ENCODE measurements around the gene CHKA. TPM values are rescaled to one million over a fixed set of nuclear protein-coding genes. Genes with fewer than 3 reads are reported as not detected.

CHKA gene
- total RNA-seq, 1 experiment from 2014 or later: 9.8 TPM

DNA sequence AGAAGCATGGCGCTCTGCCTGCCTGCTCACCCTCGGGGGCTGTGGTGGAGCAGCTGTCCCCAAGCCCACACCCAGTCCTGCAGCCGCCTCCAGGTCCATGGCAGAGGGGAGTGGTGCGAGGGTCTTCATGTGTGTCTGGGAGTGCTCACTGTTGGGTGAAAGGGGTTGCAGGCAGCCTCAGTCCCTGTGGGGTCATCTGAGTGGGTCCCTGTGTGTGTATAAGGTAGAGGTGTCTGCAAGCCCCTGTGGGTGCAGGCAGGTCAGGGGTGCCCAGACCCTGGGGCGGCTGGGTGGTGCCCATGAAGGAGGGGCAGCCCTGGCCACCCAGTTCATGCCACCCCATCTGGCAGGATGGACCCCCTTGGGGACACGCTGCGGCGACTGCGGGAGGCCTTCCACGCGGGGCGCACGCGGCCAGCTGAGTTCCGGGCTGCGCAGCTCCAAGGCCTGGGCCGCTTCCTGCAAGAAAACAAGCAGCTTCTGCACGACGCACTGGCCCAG is 106.2 kb downstream of the CHKA start:
- no peak for DNase-seq (ENCODE audit: low spot score)

DNA sequence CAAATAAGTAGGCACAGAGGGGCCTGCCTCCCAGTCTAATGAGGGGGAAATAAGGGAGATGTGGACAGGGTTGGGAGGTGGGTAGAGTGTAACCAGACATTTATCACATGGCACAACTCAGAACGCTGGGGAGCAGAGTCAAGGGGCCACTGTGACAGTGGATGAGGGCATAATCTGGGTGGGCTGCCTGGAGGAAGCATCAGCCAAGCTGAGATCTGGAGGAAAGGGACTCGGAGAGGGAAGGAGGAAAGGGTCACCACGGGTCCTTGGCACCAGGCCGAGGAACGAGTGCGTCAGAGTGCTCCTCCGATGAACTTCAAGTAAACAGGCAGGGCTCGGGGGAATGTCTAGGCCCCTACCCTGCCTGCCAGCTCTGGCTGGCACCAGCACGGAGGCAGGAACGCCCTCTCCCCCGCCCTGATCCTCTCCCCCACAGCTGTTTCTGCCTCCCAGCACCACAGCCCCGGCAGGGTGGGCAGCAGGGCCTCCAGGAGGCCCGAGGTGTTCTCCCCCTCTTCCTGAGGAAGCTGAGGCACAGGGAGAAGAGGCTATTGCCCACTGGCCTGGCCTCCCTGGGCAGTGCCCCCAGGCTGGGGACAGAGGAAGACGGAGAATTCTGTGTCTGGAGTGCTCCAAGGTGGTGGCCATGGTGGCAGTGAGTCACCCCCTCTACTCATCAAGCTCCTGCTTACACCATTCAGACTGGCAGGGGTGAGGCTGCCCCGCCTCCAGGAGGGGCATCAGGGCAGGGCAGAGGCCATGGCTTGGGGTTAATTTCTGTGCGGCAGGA is 106.8 kb downstream of the CHKA start:
- DNase-seq (ENCODE audit: low spot score): peak; percentile 98

DNA sequence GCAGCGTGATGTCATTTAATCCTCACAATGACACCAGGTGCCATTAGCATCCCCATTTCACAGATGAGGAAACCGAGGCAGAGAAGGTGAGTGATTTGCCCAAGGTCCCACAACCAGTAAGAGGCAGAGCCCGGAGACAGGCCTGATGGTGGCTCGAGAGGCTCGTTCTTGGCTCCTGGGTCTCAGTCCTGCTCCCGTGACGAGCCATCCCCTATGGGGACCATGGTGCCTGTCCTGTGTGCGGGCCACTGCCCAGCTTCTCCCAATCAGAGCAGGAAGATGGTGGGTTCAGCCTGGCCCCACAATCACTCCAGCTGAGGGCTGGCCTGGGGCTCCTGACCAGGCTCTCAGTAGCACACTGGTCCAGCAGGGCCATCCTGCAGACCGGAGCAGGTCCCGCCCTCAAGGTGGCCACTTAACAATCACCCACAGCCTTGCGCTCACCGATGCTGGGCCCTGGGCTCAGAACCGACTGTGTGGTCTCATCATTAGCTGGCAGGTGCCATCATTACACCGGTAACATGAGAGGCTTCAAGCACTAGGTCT is 107.5 kb downstream of the CHKA start:
- no peak for DNase-seq (ENCODE audit: low spot score)

DNA sequence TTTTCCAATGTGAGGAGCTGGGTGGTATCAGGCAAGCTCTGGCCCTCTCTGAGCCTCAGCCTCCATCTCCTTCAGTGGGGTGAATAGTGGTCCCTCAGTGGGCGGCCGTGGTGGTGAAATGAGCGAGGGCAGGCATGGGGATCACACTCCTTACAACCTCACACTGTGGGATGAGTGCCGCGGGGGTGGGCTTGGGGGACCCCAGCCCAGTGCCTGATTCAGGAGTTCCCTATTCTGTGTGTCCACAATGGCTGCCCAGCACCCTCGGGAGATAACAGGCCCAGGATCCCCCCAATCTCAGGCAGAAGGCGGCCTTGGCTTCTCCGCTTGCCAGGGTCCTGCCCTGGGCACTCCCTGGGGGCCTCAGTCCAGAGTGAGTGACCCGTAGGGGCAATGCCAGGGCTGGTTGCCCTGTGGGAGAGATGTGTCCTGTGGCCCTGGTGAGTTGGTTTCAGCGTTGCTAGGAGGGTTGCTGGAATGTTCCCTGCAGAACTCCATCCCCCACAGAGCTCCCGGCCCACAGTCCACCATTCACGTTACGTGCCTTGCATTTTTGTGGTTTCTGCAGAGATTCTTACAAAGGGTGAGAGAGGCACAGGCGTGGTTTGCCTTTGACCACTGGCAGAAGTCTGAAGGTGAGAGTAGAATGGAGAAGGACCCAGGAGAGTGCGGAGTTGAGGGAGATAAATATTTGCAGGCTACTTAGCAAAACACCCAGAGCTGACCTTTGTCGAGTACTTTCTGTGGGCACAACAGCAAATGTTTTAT is 108.2 kb downstream of the CHKA start:
- peak; percentile 97 for DNase-seq (ENCODE audit: low spot score)

DNA sequence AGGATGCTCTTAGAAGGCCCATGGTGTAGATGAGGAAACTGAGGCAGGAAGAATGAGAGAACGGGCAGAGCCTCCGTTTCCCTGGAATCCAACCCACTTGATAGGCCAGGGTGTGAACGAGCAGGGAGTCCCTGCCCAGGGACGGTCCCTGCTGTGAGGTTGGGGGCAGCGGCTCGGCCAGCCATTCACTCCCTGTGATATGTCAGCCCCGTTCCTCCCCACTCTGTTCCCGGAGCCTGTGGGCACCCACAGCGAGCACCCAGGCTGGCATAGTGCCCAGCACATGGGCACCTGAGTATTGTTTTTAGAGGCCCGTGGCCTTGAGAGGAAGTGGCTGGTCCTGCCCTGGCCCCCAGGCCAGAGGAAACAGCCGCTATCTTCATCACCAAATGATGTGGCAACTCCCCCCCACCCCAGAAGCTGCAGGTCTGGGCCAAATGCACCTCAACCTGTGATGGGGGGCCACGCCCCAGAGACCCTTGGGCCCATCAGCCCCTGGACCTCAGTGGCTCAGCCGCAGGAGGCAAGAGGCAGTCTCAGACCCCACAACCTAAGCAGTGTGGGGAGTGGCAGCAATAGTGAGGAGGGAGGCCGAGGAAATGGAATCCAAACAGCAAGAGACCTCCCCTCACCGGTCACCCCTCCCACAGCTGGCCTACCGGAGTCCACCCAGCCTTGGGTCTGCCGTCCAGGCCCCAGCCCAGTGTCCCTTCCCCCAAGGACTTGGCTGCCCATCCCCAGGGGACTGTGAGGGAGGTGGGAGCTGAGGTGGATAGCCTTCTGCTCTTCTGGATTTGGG is 108.9 kb downstream of the CHKA start:
- DNase-seq (ENCODE audit: low spot score): no peak

DNA sequence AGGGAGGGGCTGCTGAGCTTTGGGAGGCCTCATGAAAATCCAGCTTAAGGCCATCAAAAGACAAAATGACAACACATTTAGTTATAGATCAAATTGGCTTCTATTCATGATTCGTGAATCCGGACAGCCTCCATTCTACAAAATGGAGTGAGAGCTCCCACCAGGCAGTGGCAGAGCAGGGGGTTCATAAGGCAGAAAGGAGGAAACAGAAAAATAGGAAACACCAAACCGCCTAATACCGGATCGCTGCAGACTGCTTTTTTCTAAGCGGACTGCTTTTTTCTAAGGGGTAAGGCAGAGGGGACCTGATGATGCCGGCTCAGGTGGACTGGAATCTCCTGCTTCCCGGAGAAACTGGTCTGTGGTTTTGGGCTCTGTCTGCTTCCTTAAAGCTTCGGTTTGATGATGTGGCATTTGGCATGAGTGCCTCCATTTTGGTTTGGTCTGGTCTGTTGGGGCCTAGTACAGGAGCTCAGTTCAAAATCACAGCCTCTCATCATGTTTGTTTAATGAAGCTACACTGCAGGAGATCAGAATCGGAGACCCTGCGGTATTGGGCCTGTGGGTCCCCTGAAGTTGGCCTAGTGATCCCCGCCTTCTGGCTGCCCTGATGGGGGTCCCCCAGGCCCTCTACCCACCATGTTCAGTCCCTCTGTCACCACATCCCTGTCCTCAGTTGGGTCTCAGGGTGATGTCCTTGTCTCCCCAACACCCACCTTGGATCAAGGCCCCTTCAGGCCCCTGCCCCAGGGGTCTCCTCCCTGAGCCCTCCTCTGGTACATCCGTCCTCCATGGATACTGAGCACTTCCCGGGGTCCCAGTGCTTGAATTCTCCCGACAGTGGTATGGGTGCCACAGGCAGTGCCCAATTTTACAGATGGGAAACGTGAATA is 109.9 kb downstream of the CHKA start:
- DNase-seq (ENCODE audit: low spot score): no peak

DNA sequence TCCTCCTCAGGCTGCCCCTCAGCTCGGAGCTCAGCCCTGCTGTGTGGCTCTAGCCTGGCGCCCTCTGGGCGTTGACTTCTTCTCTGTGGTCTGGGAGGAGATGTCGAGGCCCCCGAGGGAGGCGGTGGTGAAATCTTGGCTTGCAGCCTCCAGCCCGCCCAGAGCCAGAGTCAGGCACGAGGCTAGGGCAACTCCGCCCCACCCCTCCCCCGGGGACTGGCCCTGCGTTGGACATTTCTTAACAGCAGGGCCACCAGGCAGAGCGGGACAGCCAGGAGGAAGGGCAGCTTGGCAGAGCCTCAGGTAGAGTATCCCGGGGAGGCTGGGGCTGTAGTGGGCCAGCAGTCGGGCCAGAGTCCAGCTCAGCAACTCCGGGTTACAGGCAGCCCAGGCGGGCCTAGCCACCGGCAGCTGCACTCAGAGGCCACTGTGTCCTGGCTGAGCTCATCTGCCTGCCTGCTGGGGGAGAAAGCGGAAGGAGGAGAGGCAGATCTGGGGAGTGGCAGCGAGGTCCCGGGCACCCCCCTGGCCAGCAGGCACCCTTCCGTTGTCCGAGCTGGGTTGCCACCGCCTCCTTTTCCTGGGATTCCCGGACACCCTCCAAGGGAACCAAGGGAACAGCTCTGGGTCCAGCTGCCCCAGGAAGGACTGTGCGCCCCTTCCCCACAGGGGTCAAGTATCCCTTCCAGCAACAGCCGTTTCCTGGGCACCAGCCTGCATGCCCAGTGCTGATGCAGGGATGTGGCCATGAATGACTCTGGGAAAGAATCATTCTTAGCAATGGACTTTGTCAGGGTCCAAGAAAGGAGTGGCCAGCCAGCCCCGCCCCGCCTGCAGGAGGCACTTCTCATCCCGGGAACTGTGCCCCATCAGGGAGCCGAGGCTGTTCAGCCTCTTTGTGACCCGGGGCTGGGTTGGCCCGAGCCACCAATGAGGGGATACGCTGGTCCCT is 110.8 kb downstream of the CHKA start, which contains the start of gene ALDH3B1:
TSS of gene ALDH3B1 (plus strand) at position 238 of the 952 bp plus-strand sequence. CDS start 4,971 bp downstream, outside the sequence.
- DNase-seq (ENCODE audit: low spot score): peak; percentile 91

DNA sequence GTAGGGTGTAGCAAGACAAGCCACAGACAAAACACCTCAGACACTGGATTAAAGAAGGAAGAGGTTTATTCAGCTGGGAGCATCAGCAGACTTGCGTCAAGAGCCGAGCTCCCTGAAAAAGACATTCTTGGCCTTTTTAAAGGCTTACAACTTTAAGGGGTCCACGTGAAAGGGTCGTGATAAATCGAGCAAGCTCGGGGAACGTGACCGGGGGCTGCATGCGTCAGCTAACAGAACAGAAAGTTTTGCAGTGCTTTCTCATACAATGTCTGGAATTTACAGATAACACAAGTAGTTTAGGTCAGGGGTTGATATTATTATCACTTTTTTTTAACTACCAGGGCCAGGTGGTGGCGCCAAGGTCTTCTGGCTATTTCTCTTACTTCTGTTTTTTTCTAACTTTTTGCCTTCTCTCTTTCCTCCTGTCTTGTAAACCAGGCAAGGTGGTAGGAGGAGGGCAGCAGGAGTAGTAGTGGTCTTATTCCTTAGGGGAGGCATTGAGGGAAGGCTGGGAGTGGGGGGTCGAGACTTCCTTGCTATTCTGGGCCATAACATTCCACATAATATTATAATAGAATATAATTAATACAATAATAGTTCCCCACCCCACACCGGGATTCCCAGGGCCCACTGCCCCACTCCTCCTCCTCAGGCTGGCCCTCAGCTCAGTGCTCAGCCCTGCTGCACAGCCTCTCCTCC is 111.6 kb downstream of the CHKA start:
- peak; percentile 70 for DNase-seq (ENCODE audit: low spot score)

DNA sequence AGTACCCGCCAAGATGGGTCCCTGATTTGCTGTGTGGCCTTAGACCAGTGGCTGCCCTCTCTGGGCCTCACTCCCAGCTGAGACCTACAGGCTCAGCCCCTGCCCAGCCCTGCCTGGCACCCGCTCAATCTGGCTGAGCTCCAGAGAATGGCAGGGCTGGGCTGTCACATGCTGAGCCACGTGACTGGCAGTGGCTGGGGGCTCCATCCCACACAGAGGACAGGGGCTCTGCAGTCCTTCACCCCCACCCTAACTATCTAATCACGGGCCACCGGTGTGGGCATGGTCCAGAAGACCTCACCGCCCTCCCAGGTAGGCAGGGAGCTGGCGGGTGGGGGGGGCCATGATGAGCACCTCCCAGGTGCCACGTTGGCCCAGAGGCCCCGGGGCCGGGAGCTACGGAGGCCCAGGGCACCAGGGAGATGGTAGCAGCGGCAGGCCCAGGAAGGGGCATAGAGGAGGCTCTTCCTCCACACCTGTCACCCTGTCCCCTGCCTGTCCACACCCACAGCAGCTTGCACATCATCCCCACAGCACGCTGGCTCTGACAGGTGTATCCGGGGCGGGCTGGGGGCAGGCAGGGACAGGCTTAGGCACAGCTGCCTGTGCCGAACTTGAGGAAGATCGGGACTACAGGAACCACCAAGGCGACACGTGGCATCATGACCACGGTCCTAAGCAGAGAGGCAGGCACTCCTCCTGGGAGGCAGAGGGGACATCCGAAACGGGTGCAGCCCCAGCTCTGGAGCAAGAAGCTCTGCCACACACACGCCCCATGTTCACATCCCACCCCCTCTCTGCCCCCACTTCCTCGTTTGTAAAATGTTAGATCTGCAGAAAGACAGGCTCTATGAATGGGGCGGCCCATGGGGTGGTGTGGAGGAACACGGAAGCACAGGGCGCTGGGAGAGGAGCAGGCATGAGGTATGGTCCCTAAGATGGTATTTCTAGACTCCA is 112.5 kb downstream of the CHKA start:
- no peak for DNase-seq (ENCODE audit: low spot score)

DNA sequence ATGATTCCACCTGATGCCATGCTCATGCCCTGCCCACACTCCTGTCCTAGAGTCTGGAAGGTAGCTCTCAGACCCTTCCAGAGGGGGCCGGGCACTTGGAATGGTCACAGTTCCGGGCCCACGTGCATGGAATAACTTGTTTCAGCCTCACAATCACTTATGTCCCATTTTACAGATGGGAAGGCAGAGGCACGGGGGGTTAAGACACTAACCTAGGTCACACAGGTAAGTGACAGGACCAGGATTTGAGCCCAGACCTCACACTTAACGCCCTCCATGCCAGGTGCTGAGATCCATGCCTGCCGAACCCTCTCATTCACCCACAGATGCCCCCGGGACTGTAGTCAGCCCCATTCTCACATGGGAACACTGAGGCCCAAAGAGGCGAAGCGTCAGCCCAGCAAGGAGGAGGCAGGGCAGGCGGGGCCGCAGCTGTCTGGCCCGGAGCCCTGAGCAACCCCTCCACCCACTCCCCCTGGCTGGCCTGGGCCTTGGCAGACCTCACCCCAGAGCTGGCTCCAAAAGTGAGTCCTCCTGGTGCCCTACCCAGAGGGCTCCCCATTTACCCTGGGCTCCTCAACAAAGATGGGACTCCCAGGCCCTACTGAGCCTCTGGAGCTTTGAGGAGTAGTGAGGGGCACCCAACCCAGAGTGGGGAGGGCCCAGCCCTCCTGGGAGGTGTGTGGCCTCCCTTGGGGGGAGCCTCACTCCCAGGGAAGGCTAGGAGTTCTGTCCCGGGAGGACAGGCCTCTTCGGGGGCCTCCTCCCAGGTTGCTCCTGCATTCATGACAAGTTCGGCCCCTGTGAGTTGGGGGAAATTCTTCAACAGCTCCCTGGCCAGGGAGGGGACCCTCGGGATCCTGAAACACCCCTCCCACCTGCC is 113.4 kb downstream of the CHKA start:
- DNase-seq (ENCODE audit: low spot score): no peak

DNA sequence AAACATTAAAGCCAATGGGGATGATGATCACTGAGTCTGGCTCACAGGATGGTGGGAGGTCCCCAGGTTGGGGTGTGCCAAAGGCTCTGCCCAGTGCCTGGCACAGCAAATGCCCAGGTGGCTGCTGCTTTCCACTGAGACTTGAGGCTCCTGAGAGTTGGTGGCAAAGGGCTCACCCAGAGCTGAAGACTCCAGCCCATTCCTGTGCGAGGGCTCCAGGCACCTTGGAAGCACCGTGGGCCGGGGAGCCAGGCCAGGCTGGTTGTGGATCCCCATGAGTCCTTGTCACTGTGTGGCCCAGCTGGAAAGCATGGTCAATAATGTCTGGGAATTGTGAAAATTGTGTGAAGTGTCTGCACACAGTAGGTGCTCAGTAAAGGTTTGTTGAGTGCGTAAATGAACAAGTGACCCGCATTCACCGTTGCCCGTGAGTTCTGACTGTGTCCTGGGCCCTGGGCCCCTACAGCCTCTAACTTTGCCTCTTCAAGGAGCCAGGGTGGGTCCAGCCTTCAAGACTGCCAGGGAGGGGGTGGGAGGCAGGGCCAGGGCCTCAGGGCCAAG is 114.5 kb downstream of the CHKA start:
- no peak for DNase-seq (ENCODE audit: low spot score)

DNA sequence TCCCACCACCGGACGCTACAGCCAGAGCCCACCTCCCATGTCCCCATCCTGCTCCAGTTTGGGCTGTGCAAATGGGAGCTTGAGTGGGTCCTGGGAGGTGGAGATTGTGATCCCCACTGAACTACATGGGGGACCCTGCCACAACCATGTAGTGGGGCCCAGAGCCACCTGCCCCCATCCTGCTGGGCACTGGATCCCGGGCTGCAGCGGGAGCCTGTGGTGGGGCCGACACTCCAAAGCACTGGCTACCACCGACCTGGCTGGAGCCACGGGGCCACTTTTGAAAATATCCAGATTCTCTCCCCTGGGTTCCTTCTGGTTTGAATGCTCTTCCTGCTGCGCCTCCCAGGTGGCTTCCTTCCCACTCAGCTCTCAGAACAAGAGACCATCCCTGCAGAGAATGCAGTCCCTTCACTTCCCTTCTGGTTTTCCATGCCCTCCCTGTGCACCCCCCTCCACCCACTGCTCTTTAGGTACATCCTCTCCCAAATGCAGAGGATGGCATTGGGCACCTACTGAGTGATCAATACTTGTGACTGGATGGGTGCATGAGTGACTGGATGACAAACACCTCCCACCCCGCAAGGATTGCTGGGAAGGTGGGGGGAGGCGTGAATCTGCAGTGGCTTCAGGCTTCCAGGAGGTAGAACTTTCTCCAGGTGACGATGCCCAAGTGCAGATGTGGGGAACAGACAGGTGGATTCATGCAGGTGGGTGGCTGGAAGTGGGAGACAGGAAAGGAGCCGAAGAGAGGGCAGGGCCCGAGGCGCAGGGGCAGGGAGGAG is 116.4 kb downstream of the CHKA start:
- DNase-seq (ENCODE audit: low spot score): no peak

DNA sequence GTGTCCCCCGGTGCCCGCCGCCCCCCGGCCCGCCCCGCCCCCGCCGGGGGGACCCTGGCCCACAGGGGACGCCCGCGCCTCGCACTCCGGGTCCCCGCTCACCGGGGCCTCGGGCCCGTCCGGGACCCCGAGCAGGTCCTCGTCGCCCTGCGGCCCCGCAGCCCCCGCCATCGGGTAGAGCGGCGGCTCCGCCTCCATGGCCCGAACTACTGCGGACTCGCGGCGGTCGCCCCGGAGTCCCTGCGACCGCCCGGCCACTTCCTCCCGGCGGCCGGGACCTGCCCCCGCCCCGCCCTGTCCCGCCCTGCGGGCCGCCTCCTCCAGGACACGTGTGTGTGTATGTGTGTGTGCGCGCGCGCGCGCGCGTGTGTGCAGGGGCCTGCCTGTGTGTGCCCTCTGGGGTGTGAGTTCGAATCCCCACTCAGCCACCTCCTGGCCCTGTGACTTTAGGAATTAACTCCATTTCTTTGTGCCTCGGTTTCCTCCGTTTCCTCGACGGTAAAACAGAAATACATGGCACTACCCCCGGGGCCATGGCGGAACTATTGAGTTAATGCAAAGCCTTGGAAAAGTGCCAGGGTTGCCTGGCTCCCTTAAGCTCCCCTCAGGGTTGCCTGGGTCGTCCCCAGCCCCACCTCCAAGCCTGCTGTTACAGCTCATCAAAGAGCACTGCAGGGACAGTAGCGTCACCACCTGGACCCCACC is 117.2 kb downstream of the CHKA start, which contains the start of gene UNC93B1:
TSS of gene UNC93B1 (minus strand) at position 252 of the 705 bp plus-strand sequence. CDS start at position 198, 54 bp downstream.
- DNase-seq (ENCODE audit: low spot score): peak; percentile 73

Data from H4 (cell line).